Hepatocyte (in vitro differentiated cells): ENCODE results near the gene MACF1. TPM values are rescaled to one million over a fixed set of nuclear protein-coding genes. Genes with fewer than 3 reads are reported as not detected.
"Not testable (repeated sequence)": the region's sequence is repeated elsewhere in the genome, so short reads cannot be mapped to it uniquely, and the experiment has no call there.

Experiments used
- DNase-seq: peaks from one replicate; pipeline ENCODE4 v3.0.0-alpha.2; 2016; ENCODE audit warnings: low spot score
- H2AFZ ChIP-seq: fragments of 200-600 bp; sonication (generic); 2 replicates; pipeline ENCODE4 v1.6.0; 2016; ENCODE audit warnings: antibody characterized with exemption, mild to moderate bottlenecking
- H3K27ac ChIP-seq: fragments of 200-600 bp; sonication (generic); 2 replicates; pipeline ENCODE4 v1.5.1; 2016; ENCODE audit warnings: mild to moderate bottlenecking
- H3K27me3 ChIP-seq: fragments of 200-600 bp; sonication (generic); 2 replicates; pipeline ENCODE4 v1.6.1; 2016
- H3K36me3 ChIP-seq: fragments of 200-600 bp; sonication (generic); replicated peaks from 2 replicates; pipeline ENCODE4 v1.5.1; 2016; ENCODE audit warnings: low read depth; ENCODE audit not compliant: insufficient read depth
- H3K4me1 ChIP-seq: fragments of 200-600 bp; sonication (generic); 2 replicates; pipeline ENCODE4 v1.5.1; 2016; ENCODE audit warnings: mild to moderate bottlenecking, moderate library complexity; ENCODE audit not compliant: insufficient read depth
- H3K4me2 ChIP-seq: fragments of 200-600 bp; sonication (generic); 2 replicates; pipeline ENCODE4 v1.6.0; 2016
- H3K4me3 ChIP-seq: fragments of 200-600 bp; sonication (generic); 2 replicates; pipeline ENCODE4 v1.5.1; 2016; ENCODE audit warnings: mild to moderate bottlenecking
- H3K79me2 ChIP-seq: fragments of 200-600 bp; sonication (generic); 2 replicates; pipeline ENCODE4 v1.6.0; 2017; ENCODE audit warnings: mild to moderate bottlenecking
- H3K9me2 ChIP-seq: fragments of 200-600 bp; sonication (generic); replicated peaks from 2 replicates; pipeline ENCODE4 v1.6.0; 2017; ENCODE audit warnings: mild to moderate bottlenecking; ENCODE audit not compliant: insufficient read depth
- H3K9me3 ChIP-seq: fragments of 200-600 bp; sonication (generic); 2 replicates; pipeline ENCODE4 v1.5.1; 2016; ENCODE audit warnings: low read depth, mild to moderate bottlenecking
- H4K20me1 ChIP-seq: fragments of 200-600 bp; sonication (generic); 2 replicates; pipeline ENCODE4 v1.6.0; 2016; ENCODE audit warnings: mild to moderate bottlenecking; ENCODE audit not compliant: insufficient read depth, poor library complexity, severe bottlenecking
- CTCF ChIP-seq: fragments of 200-600 bp; sonication (generic); IDR thresholded peaks from 2 replicates; pipeline ENCODE4 v1.5.1; 2016; ENCODE audit warnings: antibody characterized with exemption, mild to moderate bottlenecking; ENCODE audit not compliant: poor library complexity
- EZH2 ChIP-seq: fragments of 200-600 bp; sonication (generic); IDR thresholded peaks from 2 replicates; pipeline ENCODE4 v1.6.1; 2016; ENCODE audit warnings: antibody characterized with exemption, mild to moderate bottlenecking, borderline replicate concordance
- EZH2phosphoT487 ChIP-seq: fragments of 200-600 bp; sonication (generic); IDR thresholded peaks from one replicate; pipeline ENCODE4 v1.6.1; 2018; ENCODE audit warnings: antibody characterized with exemption, mild to moderate bottlenecking, low read depth, moderate library complexity; ENCODE audit not compliant: unreplicated experiment, severe bottlenecking
- WGBS: methylation state at CpG from one replicate; pipeline ENCODE4 v1.1.6; 2016; ENCODE audit warnings: low lambda C conversion rate; ENCODE audit errors: missing lambda C conversion rate; 5-methylcytosine and 5-hydroxymethylcytosine counted together
- polyA plus RNA-seq: library from polyadenylated mRNA; unstranded; fragments of >200 nt; fragmentation: Nextera tagmentation; extraction: Ambion mirVana; gene quantifications from 2 replicates; pipeline ENCODE4 v1.2.1, GENCODE V29; 2016
- total RNA-seq: library from RNA; depleted of rRNA; stranded (reverse); fragments of >200 nt; gene quantifications from 2 replicates; pipeline ENCODE4 v1.2.3, GENCODE V29; 2014

Gene MACF1
- total and polyA plus RNA-seq, 2 experiments from 2014 or later: 47.1 to 136 TPM

DNA sequence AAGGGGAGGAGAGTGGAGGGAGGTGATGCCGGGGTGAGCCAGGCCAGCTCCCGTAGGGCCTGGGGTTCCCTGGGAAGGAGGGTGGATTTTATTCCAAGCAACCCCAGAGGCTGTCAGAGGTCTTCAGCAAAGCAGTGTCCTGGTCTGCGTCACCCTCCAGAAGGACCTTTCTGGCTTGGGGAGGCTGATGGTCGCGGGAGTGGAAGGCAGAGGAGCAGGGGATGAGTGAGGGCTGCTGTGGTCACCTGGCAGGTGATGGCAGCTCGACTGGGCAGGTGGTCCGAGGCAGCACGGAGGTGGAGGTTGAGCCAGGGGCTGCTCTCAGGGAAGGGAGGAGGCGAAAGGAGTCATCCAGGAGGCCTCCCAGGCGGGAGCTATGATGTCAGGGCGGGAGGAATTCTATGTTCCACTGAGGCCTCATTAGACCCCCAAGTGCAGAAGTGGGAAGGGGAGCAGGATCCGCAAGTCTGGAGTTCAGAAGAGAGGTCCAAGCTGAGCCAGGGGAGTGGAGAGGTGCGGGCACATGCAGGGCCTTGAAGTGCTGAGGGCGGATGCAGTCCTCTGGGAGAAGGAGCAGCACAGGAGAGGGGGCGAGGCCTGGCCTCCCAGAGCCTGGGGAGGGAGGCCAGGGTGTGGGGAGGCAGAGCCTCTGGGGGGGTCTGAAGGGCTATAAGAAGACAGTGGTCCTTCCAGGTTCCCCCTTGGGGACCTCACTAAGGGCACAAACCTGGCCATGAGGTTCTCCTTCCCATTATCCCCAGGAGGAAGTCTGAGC lies 320.3 kb downstream of the MACF1 start:
- Histone ChIP-seq H3K9me3 (no peaks in the 10 kb centered on the region), H3K4me3 (no peak overlapping the region), H3K79me2 (no peaks in the 10 kb centered on the region), H3K9me2 (no peaks in the 10 kb centered on the region), H3K4me1 (no peaks in the 10 kb centered on the region), H3K27me3 (no peaks in the 10 kb centered on the region), H4K20me1 (no peaks in the 10 kb centered on the region), H3K27ac (no peak overlapping the region), H3K4me2 (no peak overlapping the region), H3K36me3 (no peaks in the 10 kb centered on the region), H2AFZ (no peak overlapping the region)
- 92% methylated on average over 15 of the region's 15 CpGs for WGBS
- TF ChIP-seq EZH2: no peak
- TF ChIP-seq CTCF: no peak
- TF ChIP-seq EZH2phosphoT487: no peak
- no peak for DNase-seq

GRCh38 chr1:39525366-39526165 lies 321.1 kb downstream of the MACF1 start:
- TF ChIP-seq EZH2: no peak
- TF ChIP-seq CTCF: no peak
- TF ChIP-seq EZH2phosphoT487: no peak
- Histone ChIP-seq H3K27me3 (no peaks in the 10 kb centered on the region), H4K20me1 (no peaks in the 10 kb centered on the region), H3K9me2 (no peaks in the 10 kb centered on the region), H3K27ac (no peak overlapping the region), H3K9me3 (no peaks in the 10 kb centered on the region), H2AFZ (no peak overlapping the region), H3K4me2 (no peak overlapping the region), H3K36me3 (no peaks in the 10 kb centered on the region), H3K79me2 (no peaks in the 10 kb centered on the region), H3K4me1 (no peaks in the 10 kb centered on the region), H3K4me3 (no peak overlapping the region)
- DNase-seq: no peak
- WGBS: 91% methylated on average over 17 of the region's 17 CpGs

DNA sequence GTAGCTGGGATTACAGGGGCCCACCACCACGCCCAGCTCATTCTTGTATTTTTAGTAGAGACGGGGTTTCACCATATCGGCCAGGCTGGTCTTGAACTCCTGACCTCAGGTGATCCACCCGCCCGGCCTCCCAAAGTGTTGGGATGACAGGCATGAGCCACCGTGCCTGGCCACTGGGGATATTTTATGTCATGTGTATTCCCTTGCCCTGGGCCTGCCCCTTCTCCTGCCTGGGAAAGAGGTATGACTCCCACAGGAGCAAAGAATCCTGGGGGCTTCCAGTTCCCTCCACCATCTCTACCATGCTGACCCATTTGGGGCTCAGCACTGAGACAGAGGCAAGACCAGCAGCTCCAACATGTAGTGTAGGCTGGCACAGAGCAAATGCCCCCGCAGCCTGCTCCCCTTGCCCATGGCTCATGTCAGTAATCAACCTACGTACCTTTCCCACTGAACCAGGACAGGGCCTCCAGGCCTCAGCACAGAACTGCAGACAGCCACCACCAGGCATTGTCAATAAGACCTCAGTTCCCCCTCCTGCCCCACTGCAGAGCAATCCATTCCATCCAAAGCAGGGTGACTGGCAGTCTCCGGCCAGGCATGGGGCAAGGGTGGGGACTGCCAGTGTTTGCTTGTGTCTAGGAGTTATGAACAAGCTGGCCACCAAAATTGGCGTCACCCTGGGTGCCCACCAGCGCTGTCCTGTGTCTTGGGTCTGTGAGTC lies 322.1 kb downstream of the MACF1 start:
- Histone ChIP-seq H2AFZ (no peak overlapping the region), H3K36me3 (no peaks in the 10 kb centered on the region), H3K27me3 (no peaks in the 10 kb centered on the region), H3K27ac (no peak overlapping the region), H3K4me2 (no peak overlapping the region), H3K79me2 (no peaks in the 10 kb centered on the region), H3K9me3 (no peaks in the 10 kb centered on the region), H4K20me1 (no peaks in the 10 kb centered on the region), H3K4me1 (no peaks in the 10 kb centered on the region), H3K9me2 (no peaks in the 10 kb centered on the region), H3K4me3 (no peak overlapping the region)
- no peak for DNase-seq
- 96% methylated on average over 11 of the region's 11 CpGs for WGBS
- no peak for TF ChIP-seq CTCF
- no peak for TF ChIP-seq EZH2
- TF ChIP-seq EZH2phosphoT487: no peak

GRCh38 chr1:39527190-39527579 lies 322.7 kb downstream of the MACF1 start:
- not testable (repeated sequence) for H3K4me2 ChIP-seq, H3K9me3 ChIP-seq, DNase-seq, H4K20me1 ChIP-seq, H3K4me1 ChIP-seq, H3K4me3 ChIP-seq, H3K79me2 ChIP-seq, H3K9me2 ChIP-seq, H3K27me3 ChIP-seq, H2AFZ ChIP-seq, H3K36me3 ChIP-seq, H3K27ac ChIP-seq
- 74% methylated on average over 8 of the region's 8 CpGs for WGBS
